Activated CD8-positive, alpha-beta memory T cell treated with anti-CD3 and anti-CD28 coated beads for 4 hours (primary cell): ENCODE data around the gene LGR6.
"Not testable (repeated sequence)": the region's sequence is repeated elsewhere in the genome, so short reads cannot be mapped to it uniquely, and the experiment has no call there.

Source experiments
- DNase-seq, 2 donors: peaks; one replicate each; pipeline ENCODE4 v3.0.0-alpha.2; 2020; ENCODE audit warnings: low read depth in 2 of 2

The LGR6 gene

GRCh38 chr1:202193614-202194327, at the start of gene LGR6:
TSS of gene LGR6 (plus strand) at chr1:202193799. CDS start at chr1:202193990, 191 bp downstream.
- DNase-seq = no peak

GRCh38 chr1:202144402-202145067, 49.1 kb upstream of the LGR6 start, which contains the start of gene ARL8A:
TSS of gene ARL8A (minus strand) at chr1:202144737. CDS start at chr1:202144572, 165 bp downstream.
- no peak for DNase-seq

GRCh38 chr1:202145068-202145743, 48.4 kb upstream of the LGR6 start:
- no peak for DNase-seq

- not testable (repeated sequence) for DNase-seq
Observed at GRCh38 chr1:202145744-202146140, 47.9 kb upstream of the LGR6 start.

GRCh38 chr1:202146279-202146678, 47.3 kb upstream of the LGR6 start:
- DNase-seq = no peak

- no peak for DNase-seq
Observed at GRCh38 chr1:202146993-202147392, 46.6 kb upstream of the LGR6 start.

- no peak for DNase-seq
Observed at GRCh38 chr1:202148391-202148790, 45.2 kb upstream of the LGR6 start.

GRCh38 chr1:202149566-202149965, 44.0 kb upstream of the LGR6 start:
- no peak for DNase-seq

GRCh38 chr1:202150187-202150586, 43.4 kb upstream of the LGR6 start:
- DNase-seq = no peak

GRCh38 chr1:202150602-202151001, 43.0 kb upstream of the LGR6 start:
- DNase-seq = no peak

- DNase-seq = no peak
Observed at GRCh38 chr1:202151045-202151444, 42.6 kb upstream of the LGR6 start.

GRCh38 chr1:202152399-202152798, 41.2 kb upstream of the LGR6 start:
- no peak for DNase-seq

GRCh38 chr1:202153284-202153683, 40.3 kb upstream of the LGR6 start:
- no peak for DNase-seq

GRCh38 chr1:202154148-202154765, 39.3 kb upstream of the LGR6 start:
- no peak for DNase-seq

GRCh38 chr1:202154766-202155477, 38.7 kb upstream of the LGR6 start:
- no peak for DNase-seq

GRCh38 chr1:202155478-202156021, 38.0 kb upstream of the LGR6 start:
- no peak for DNase-seq

GRCh38 chr1:202156590-202156989, 37.0 kb upstream of the LGR6 start:
- no peak for DNase-seq

- no peak for DNase-seq
Observed at GRCh38 chr1:202157945-202158344, 35.7 kb upstream of the LGR6 start.

GRCh38 chr1:202158810-202159533, 34.6 kb upstream of the LGR6 start:
- DNase-seq = no peak

GRCh38 chr1:202159534-202160371, 33.8 kb upstream of the LGR6 start:
- no peak for DNase-seq
